ENCODE results near the gene ST6GALNAC4.

DNA sequence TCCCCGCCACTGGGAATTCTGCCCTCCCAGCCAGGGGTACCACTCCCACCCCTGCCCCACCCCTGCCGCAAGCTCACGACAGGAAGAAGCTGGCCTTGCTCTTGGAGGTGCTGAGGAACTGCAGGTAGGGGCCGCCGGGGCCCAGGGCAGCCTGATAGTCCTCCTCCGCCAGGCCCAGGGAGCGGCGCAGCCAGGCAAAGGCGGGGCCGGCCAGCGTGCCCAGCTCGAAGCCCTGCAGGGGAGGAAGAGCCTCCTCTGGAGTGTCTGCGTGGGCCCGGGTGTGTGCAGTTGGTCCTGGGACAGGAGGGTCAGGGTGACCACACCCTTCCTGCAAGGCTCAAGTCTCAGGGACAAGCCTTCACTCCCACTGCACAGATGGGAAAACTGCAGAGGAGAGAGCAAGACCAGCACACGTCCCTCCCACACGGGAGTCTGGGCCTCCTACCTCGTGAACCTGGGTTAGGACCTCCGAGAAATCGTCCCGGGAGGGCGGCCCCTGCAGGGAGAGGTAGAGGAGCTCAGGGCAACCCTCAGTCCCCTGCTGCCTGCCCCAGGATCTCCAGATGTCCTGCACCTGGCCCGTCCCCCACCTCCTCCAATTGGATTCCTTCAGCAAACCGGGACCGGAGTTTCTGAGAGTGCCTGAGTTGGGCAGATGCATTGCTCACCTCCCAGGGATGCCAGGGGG is 11.3 kb upstream of the ST6GALNAC4 start:
- TF ChIP-seq, protein P1, sequence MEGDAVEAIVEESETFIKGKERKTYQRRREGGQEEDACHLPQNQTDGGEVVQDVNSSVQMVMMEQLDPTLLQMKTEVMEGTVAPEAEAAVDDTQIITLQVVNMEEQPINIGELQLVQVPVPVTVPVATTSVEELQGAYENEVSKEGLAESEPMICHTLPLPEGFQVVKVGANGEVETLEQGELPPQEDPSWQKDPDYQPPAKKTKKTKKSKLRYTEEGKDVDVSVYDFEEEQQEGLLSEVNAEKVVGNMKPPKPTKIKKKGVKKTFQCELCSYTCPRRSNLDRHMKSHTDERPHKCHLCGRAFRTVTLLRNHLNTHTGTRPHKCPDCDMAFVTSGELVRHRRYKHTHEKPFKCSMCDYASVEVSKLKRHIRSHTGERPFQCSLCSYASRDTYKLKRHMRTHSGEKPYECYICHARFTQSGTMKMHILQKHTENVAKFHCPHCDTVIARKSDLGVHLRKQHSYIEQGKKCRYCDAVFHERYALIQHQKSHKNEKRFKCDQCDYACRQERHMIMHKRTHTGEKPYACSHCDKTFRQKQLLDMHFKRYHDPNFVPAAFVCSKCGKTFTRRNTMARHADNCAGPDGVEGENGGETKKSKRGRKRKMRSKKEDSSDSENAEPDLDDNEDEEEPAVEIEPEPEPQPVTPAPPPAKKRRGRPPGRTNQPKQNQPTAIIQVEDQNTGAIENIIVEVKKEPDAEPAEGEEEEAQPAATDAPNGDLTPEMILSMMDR (conservative IDR thresholded peaks at IDR 0.05): no peak
- TF ChIP-seq EZH2 (IDR thresholded peaks at IDR 0.05; ENCODE audit: low read depth): no peak

Data from PC-9 (cell line).